ENCODE results near the gene CYFIP2. TPM values are rescaled to one million over a fixed set of nuclear protein-coding genes. Genes with fewer than 3 reads are reported as not detected.

CYFIP2 gene
- total RNA-seq, 2 donors from 2014 or later, result 29.3 to 33.4 TPM

DNA sequence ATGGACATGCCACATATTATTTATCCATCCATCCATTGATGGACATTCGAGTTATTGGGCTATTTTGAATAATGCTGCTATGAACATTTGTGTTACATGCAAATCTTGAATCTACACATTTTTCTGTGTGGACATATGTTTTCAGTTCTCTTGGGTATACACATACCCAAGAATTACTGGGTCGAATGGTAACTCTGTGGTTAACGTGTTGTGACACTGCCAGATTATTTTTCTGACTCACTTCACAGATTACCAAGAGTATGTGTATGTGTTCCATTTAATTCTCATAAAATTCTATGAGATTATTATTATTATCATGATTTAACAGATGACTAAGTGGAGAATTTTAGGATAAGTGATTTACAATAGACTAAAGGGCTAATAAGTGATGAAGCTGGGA, 26.7 kb downstream of the CYFIP2 start:
- Mint-ChIP-seq H3K27me3 (ENCODE audit: insufficient read depth) (no peaks in the 10 kb centered on the region), H3K4me1 (no peaks in the 10 kb centered on the region)

GRCh38 chr5:157294407-157295091, 28.6 kb downstream of the CYFIP2 start:
- Histone ChIP-seq H3K4me3 (ENCODE audit: low read length) (no peak overlapping the region), H3K27me3 (ENCODE audit: control insufficient read depth, insufficient read depth, low read length, poor library complexity, severe bottlenecking) (no peaks in the 10 kb centered on the region), H3K4me1 (ENCODE audit: control insufficient read depth, insufficient read depth, low read length) (no peaks in the 10 kb centered on the region), H3K36me3 (ENCODE audit: control insufficient read depth, insufficient read depth, low read length) (peaks cover 9% of the 10 kb centered on the region), H3K9me3 (ENCODE audit: control insufficient read depth, low read length) (no peaks in the 10 kb centered on the region), H3K27ac (ENCODE audit: low read depth, low read length) (no peak overlapping the region), H3K9ac (ENCODE audit: extremely low read depth, low read length, poor library complexity, severe bottlenecking) (no peak overlapping the region)
- H3K4me1 Mint-ChIP-seq, result no peaks in the 10 kb centered on the region
- DNase-seq, result peak; percentile 59
- no peaks in the 10 kb centered on the region for H3K9me3 Mint-ChIP-seq
- H3K27me3 Mint-ChIP-seq (ENCODE audit: insufficient read depth), result no peaks in the 10 kb centered on the region
- no peak overlapping the region for H3K4me3 Mint-ChIP-seq
- TF ChIP-seq, protein P1, sequence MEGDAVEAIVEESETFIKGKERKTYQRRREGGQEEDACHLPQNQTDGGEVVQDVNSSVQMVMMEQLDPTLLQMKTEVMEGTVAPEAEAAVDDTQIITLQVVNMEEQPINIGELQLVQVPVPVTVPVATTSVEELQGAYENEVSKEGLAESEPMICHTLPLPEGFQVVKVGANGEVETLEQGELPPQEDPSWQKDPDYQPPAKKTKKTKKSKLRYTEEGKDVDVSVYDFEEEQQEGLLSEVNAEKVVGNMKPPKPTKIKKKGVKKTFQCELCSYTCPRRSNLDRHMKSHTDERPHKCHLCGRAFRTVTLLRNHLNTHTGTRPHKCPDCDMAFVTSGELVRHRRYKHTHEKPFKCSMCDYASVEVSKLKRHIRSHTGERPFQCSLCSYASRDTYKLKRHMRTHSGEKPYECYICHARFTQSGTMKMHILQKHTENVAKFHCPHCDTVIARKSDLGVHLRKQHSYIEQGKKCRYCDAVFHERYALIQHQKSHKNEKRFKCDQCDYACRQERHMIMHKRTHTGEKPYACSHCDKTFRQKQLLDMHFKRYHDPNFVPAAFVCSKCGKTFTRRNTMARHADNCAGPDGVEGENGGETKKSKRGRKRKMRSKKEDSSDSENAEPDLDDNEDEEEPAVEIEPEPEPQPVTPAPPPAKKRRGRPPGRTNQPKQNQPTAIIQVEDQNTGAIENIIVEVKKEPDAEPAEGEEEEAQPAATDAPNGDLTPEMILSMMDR (conservative IDR thresholded peaks at IDR 0.05), result peak; percentile 66
- H3K36me3 Mint-ChIP-seq (ENCODE audit: low read depth), result peaks cover 3% of the 10 kb centered on the region
- no peak overlapping the region for H3K27ac Mint-ChIP-seq
- WGBS, 2 experiments (ENCODE audit: insufficient coverage in 1 of 2, insufficient read length in 1 of 2), result 17 to 84% methylated on average over 1 to 7 of the region's 7 CpGs

More for the DNA sequence above, 26.7 kb downstream of the CYFIP2 start:
- H3K27me3 ChIP-seq (ENCODE audit: control insufficient read depth, insufficient read depth, low read length, poor library complexity, severe bottlenecking), result no peaks in the 10 kb centered on the region
- WGBS, 2 experiments (ENCODE audit: insufficient coverage in 1 of 2, insufficient read length in 1 of 2), result 88% methylated on average over 3 of the region's 3 CpGs; no CpG with 5 or more reads in 1 of the 2 experiments
- no peak overlapping the region for H3K4me3 ChIP-seq (ENCODE audit: low read length)
- no peak for DNase-seq
- peaks cover 5% of the 10 kb centered on the region for H3K36me3 ChIP-seq (ENCODE audit: control insufficient read depth, insufficient read depth, low read length)
- H3K27ac ChIP-seq (ENCODE audit: low read depth, low read length), result no peak overlapping the region
- no peaks in the 10 kb centered on the region for H3K36me3 Mint-ChIP-seq (ENCODE audit: low read depth)
- TF ChIP-seq, protein P1 (conservative IDR thresholded peaks at IDR 0.05), result no peak
- no peak overlapping the region for H3K4me3 Mint-ChIP-seq
- H3K27ac Mint-ChIP-seq, result no peak overlapping the region
- H3K9me3 ChIP-seq (ENCODE audit: control insufficient read depth, low read length), result no peaks in the 10 kb centered on the region
- H3K9me3 Mint-ChIP-seq, result no peaks in the 10 kb centered on the region
- H3K9ac ChIP-seq (ENCODE audit: extremely low read depth, low read length, poor library complexity, severe bottlenecking), result no peak overlapping the region
- H3K4me1 ChIP-seq (ENCODE audit: control insufficient read depth, insufficient read depth, low read length), result no peaks in the 10 kb centered on the region

DNA sequence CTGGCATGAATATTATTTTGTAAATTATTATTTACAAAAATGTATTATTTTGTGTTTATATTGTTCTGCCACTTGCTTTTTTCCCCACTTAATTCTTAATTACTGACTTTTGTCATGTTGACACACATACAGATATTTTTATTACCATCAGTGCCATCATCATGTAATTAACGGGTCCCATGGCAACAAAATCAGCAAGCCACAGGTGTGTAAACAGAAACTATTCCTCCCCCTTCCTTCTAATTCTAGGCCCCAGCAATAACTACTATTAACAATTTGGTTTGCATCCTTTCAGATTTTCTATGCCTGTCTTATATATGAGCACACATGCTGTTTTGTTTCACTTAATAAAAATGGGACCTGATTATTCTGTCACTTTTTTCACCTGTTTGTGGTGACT, 29.3 kb downstream of the CYFIP2 start:
- Mint-ChIP-seq H3K27me3 (ENCODE audit: insufficient read depth) (no peaks in the 10 kb centered on the region), H3K4me1 (no peaks in the 10 kb centered on the region), H3K27ac (no peak overlapping the region), H3K4me3 (no peak overlapping the region), H3K9me3 (no peaks in the 10 kb centered on the region), H3K36me3 (ENCODE audit: low read depth) (peaks cover 3% of the 10 kb centered on the region)
- H3K9me3 ChIP-seq (ENCODE audit: control insufficient read depth, low read length), result no peaks in the 10 kb centered on the region
- peaks cover 9% of the 10 kb centered on the region for H3K36me3 ChIP-seq (ENCODE audit: control insufficient read depth, insufficient read depth, low read length)
- TF ChIP-seq, protein P1 (conservative IDR thresholded peaks at IDR 0.05), result no peak
- 94 to 100% methylated on average over 1 of the region's 1 CpG for WGBS, 2 experiments (ENCODE audit: insufficient coverage in 1 of 2, insufficient read length in 1 of 2)
- no peaks in the 10 kb centered on the region for H3K27me3 ChIP-seq (ENCODE audit: control insufficient read depth, insufficient read depth, low read length, poor library complexity, severe bottlenecking)
- H3K9ac ChIP-seq (ENCODE audit: extremely low read depth, low read length, poor library complexity, severe bottlenecking), result no peak overlapping the region
- no peak overlapping the region for H3K4me3 ChIP-seq (ENCODE audit: low read length)
- no peak for DNase-seq
- no peaks in the 10 kb centered on the region for H3K4me1 ChIP-seq (ENCODE audit: control insufficient read depth, insufficient read depth, low read length)
- no peak overlapping the region for H3K27ac ChIP-seq (ENCODE audit: low read depth, low read length)
